GM12865 (cell line): Measurements from ENCODE around the gene LUZP2.

Experiments used
- DNase-seq: peaks from one replicate; pipeline ENCODE4 v3.0.0; 2010; ENCODE audit warnings: low read depth
- H3K4me3 ChIP-seq: 2 replicates; pipeline ENCODE4 v1.5.1; 2011; ENCODE audit warnings: mild to moderate bottlenecking, low read depth, low read length, control low read depth
- CTCF ChIP-seq: IDR thresholded peaks from 2 replicates; pipeline ENCODE4 v1.5.1; 2011; ENCODE audit warnings: low read length, control low read depth, low read depth, inconsistent platforms; ENCODE audit not compliant: insufficient read depth; ENCODE audit errors: missing control alignments

The LUZP2 gene

GRCh38 chr11:25066706-25067105, 569.9 kb downstream of the LUZP2 start:
- H3K4me3 ChIP-seq: no peak overlapping the region
- DNase-seq: no peak
- TF ChIP-seq CTCF: no peak

GRCh38 chr11:25068451-25068850, 571.6 kb downstream of the LUZP2 start:
- no peak for TF ChIP-seq CTCF
- no peak for DNase-seq
- no peak overlapping the region for H3K4me3 ChIP-seq

GRCh38 chr11:25094085-25094802, 597.4 kb downstream of the LUZP2 start:
- H3K4me3 ChIP-seq: no peak overlapping the region
- no peak for TF ChIP-seq CTCF
- no peak for DNase-seq

- no peak for TF ChIP-seq CTCF
- no peak for DNase-seq
- H3K4me3 ChIP-seq: no peak overlapping the region
Observed at GRCh38 chr11:25119416-25119815, 622.6 kb downstream of the LUZP2 start.
